Keratinocyte (primary cell): ENCODE results near the gene MED16. TPM values are rescaled to one million over a fixed set of nuclear protein-coding genes. Genes with fewer than 3 reads are reported as not detected.

Experiments used
- DNase-seq: peaks from one replicate; pipeline ENCODE4 v3.0.0-alpha.2; 2011; ENCODE audit warnings: low read depth, missing footprints, low spot score
- FAIRE-seq: peaks from 2 replicates; lab custom pipeline; 2011; peaks lifted over from hg19 to GRCh38; lab: Jason Lieb, UNC
- H2AFZ ChIP-seq: 2 replicates; pipeline ENCODE4 v1.6.0; 2012; ENCODE audit warnings: low read length, control low read depth, inconsistent platforms; ENCODE audit not compliant: control insufficient read depth
- H3K27ac ChIP-seq: 2 replicates; pipeline ENCODE4 v1.5.1; 2011; ENCODE audit warnings: low read length; ENCODE audit not compliant: control insufficient read depth, insufficient read depth
- H3K27me3 ChIP-seq: 3 replicates; pipeline ENCODE4 v1.6.0; 2011; ENCODE audit warnings: low read length; ENCODE audit not compliant: control insufficient read depth, insufficient read depth; ENCODE audit errors: extremely low read depth
- H3K36me3 ChIP-seq, 2 experiments: 2 replicates in 1 of 2; 3 replicates in 1 of 2; pipeline ENCODE4 v1.5.1; 2011; ENCODE audit warnings: low read length in 2 of 2, mild to moderate bottlenecking in 1 of 2; ENCODE audit not compliant: control insufficient read depth in 2 of 2, insufficient read depth in 2 of 2; ENCODE audit errors: extremely low read depth in 1 of 2
- H3K4me1 ChIP-seq: 3 replicates; pipeline ENCODE4 v1.5.1; 2011; ENCODE audit warnings: low read length; ENCODE audit not compliant: control insufficient read depth, insufficient read depth; ENCODE audit errors: extremely low read depth
- H3K4me2 ChIP-seq: 3 replicates; pipeline ENCODE4 v1.6.0; 2011; ENCODE audit warnings: low read depth, low read length; ENCODE audit not compliant: control insufficient read depth, insufficient read depth; ENCODE audit errors: extremely low read depth
- H3K4me3 ChIP-seq, 3 experiments: fragments of 200-600 bp in 1 of 3; sonication (generic) in 1 of 3; 2 replicates in 2 of 3; 3 replicates in 1 of 3; pipeline ENCODE4 v1.5.1; 2011 to 2016; ENCODE audit warnings: low read length in 3 of 3, mild to moderate bottlenecking in 3 of 3, control low read depth in 2 of 3, inconsistent platforms in 1 of 3, low read depth in 1 of 3, mixed read lengths in 1 of 3, mixed run types in 1 of 3, moderate library complexity in 1 of 3; ENCODE audit not compliant: control insufficient read depth in 2 of 3, insufficient read depth in 2 of 3; ENCODE audit errors: extremely low read depth in 1 of 3
- H3K79me2 ChIP-seq: 2 replicates; pipeline ENCODE4 v1.6.0; 2012; ENCODE audit warnings: low read length; ENCODE audit not compliant: control insufficient read depth, insufficient read depth
- H3K9ac ChIP-seq: 3 replicates; pipeline ENCODE4 v1.6.0; 2011; ENCODE audit warnings: low read length; ENCODE audit not compliant: control insufficient read depth, insufficient read depth; ENCODE audit errors: extremely low read depth
- H3K9me1 ChIP-seq: 3 replicates; pipeline ENCODE4 v1.6.0; 2011; ENCODE audit warnings: low read length; ENCODE audit not compliant: control insufficient read depth, insufficient read depth; ENCODE audit errors: extremely low read depth
- H3K9me3 ChIP-seq: 2 replicates; pipeline ENCODE4 v1.5.1; 2012; ENCODE audit warnings: low read depth, low read length; ENCODE audit not compliant: control insufficient read depth
- H4K20me1 ChIP-seq: 3 replicates; pipeline ENCODE4 v1.6.0; 2011; ENCODE audit warnings: low read length; ENCODE audit not compliant: control insufficient read depth, insufficient read depth; ENCODE audit errors: extremely low read depth
- EZH2 ChIP-seq: IDR thresholded peaks from one replicate; pipeline ENCODE4 v1.6.1; 2012; ENCODE audit warnings: inconsistent platforms, mild to moderate bottlenecking, low read length, moderate library complexity
- dilution Hi-C: fragments of 300-500 bp; cut with MboI; formaldehyde crosslinking; loops from one replicate; pipeline ENCODE4 v1.7.0; 2020; ENCODE audit warnings: low sequenced_read_pairs; ENCODE audit not compliant: extremely low pct_ligation_motif_present
- polyA plus RNA-seq, 5 experiments: library from polyadenylated mRNA; depleted of rRNA in 3 of 5; stranded (reverse) in 3 of 5; stranded (forward) in 1 of 5; unstranded in 1 of 5; fragments of >200 nt; gene quantifications; 1 replicate in 1 of 5; 2 replicates in 3 of 5; 3 replicates in 1 of 5; pipeline versions ENCODE4 v1.2.1 to v1.2.3, GENCODE V29; 2011 to 2012; ENCODE audit warnings: missing spikeins in 2 of 5, low read depth in 1 of 5, low replicate concordance in 1 of 5
- TF ChIP-seq, protein P1 (sequence below), 3 experiments: IDR thresholded peaks in 1 of 3; conservative IDR thresholded peaks in 1 of 3; optimal IDR thresholded peaks in 1 of 3; 2 replicates in 2 of 3; 3 replicates in 1 of 3; pipeline versions ENCODE3 to v1.5.1; 2011; ENCODE audit warnings: low read length in 3 of 3, mild to moderate bottlenecking in 3 of 3, moderate library complexity in 2 of 3, control low read depth in 1 of 3, inconsistent platforms in 1 of 3; ENCODE audit not compliant: insufficient read depth in 2 of 3; ENCODE audit errors: extremely low read depth in 1 of 3

The MED16 gene
- polyA plus RNA-seq, 1 donor (not counting 4 experiments of a cell fraction or from before 2014, with no cell fraction given): 9.7 TPM

DNA sequence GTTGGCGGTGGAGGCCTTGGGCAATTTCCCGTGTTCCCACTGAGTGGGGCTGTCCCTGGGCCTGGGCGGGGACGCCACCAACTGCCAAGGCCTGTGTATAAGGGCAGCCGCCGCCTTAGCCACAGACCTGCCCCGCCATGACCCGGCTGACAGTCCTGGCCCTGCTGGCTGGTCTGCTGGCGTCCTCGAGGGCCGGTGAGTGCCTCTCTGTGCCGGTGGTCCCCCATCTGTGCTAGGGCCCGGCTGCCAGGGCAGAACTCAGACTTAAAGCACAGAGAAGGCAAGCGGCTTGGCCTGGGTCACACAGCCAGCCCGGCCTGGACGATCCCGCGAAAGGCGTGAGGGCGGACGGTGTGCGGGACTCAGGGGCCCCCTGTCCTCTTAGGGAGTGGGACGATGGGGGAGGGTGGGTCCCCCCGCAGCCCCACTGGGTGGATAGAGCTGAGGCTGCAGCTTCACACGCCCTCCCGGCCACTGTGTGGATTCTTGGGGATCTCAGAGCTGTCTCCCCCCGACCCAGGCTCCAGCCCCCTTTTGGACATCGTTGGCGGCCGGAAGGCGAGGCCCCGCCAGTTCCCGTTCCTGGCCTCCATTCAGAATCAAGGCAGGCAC is 65.2 kb downstream of the MED16 start, which contains the start of gene AZU1:
AZU1 (plus strand) TSS at position 128 of the 612 bp plus-strand sequence; CDS start at position 138, 10 bp downstream.
- Histone ChIP-seq H2AFZ (no peak within 1 kb of the TSS), H3K27ac (no peak within 1 kb of the TSS), H3K4me1 (no peaks in the 10 kb centered on the region), H3K9me3 (no peaks in the 10 kb centered on the region), H3K9me1 (no peaks in the 10 kb centered on the region), H4K20me1 (no peaks in the 10 kb centered on the region), H3K4me3 (no peak within 1 kb of the TSS), H3K79me2 (no peaks in the 10 kb centered on the region), H3K36me3 (no peaks in the 10 kb centered on the region), H3K9ac (no peak within 1 kb of the TSS), H3K4me2 (no peak within 1 kb of the TSS), H3K27me3 (peaks cover 9% of the 10 kb centered on the region)
- TF ChIP-seq, protein P1, sequence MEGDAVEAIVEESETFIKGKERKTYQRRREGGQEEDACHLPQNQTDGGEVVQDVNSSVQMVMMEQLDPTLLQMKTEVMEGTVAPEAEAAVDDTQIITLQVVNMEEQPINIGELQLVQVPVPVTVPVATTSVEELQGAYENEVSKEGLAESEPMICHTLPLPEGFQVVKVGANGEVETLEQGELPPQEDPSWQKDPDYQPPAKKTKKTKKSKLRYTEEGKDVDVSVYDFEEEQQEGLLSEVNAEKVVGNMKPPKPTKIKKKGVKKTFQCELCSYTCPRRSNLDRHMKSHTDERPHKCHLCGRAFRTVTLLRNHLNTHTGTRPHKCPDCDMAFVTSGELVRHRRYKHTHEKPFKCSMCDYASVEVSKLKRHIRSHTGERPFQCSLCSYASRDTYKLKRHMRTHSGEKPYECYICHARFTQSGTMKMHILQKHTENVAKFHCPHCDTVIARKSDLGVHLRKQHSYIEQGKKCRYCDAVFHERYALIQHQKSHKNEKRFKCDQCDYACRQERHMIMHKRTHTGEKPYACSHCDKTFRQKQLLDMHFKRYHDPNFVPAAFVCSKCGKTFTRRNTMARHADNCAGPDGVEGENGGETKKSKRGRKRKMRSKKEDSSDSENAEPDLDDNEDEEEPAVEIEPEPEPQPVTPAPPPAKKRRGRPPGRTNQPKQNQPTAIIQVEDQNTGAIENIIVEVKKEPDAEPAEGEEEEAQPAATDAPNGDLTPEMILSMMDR (optimal IDR thresholded peaks at IDR 0.05 in 1 of 3, IDR thresholded peaks at IDR 0.05 in 1 of 3, conservative IDR thresholded peaks at IDR 0.05 in 1 of 3; ENCODE audit: extremely low read depth in 1 of 3, insufficient read depth in 2 of 3, low read length in 3 of 3): no peak
- no peak for TF ChIP-seq EZH2
- no peak for FAIRE-seq
- DNase-seq: no peak
- dilution Hi-C loops: no loop called here

DNA sequence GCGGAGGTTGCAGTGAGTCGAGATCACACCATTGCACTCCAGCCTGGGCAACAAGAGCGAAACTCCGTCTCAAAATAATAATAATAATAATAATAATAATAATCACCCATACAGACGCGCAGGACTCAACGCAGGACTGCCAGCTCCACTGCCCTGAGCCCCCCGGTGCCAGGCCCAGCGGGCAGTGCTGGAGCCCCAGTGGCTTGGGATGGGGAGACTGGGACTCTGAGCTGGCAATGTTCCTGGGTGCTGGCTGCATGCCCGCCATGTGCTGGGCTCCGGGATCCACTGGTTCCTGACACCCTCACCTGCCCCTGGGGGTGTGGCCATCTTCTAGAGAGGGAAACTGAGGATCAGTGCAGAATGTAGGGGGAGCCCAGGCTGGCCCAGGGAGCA is 65.7 kb downstream of the MED16 start:
- no peaks in the 10 kb centered on the region for H3K4me1 ChIP-seq
- H3K9ac ChIP-seq: no peak overlapping the region
- no peaks in the 10 kb centered on the region for H4K20me1 ChIP-seq
- H3K79me2 ChIP-seq: no peaks in the 10 kb centered on the region
- H2AFZ ChIP-seq: no peak overlapping the region
- H3K4me2 ChIP-seq: no peak overlapping the region
- no peak overlapping the region for H3K27ac ChIP-seq
- FAIRE-seq: no peak
- no peak for DNase-seq
- no peaks in the 10 kb centered on the region for H3K9me3 ChIP-seq
- H3K4me3 ChIP-seq: no peak overlapping the region
- dilution Hi-C loops: no loop called here
- no peaks in the 10 kb centered on the region for H3K9me1 ChIP-seq
- H3K27me3 ChIP-seq: peaks cover 12% of the 10 kb centered on the region
- no peaks in the 10 kb centered on the region for H3K36me3 ChIP-seq
- no peak for TF ChIP-seq EZH2
- TF ChIP-seq, protein P1 (optimal IDR thresholded peaks at IDR 0.05 in 1 of 3, IDR thresholded peaks at IDR 0.05 in 1 of 3, conservative IDR thresholded peaks at IDR 0.05 in 1 of 3; ENCODE audit: extremely low read depth in 1 of 3, insufficient read depth in 2 of 3, low read length in 3 of 3): no peak
